GM12875 (cell line): Measurements from ENCODE around the gene ACAP3.

ENCODE experiments used
- H3K4me3 ChIP-seq: one replicate; pipeline ENCODE4 v1.5.1; 2011; ENCODE audit warnings: low read depth, low read length, control low read depth
- TF ChIP-seq, protein P1 (sequence below): IDR thresholded peaks from 2 replicates; pipeline ENCODE4 v1.5.1; 2011; ENCODE audit warnings: low read depth, mild to moderate bottlenecking, control low read depth, inconsistent platforms, low read length, moderate library complexity, borderline replicate concordance; ENCODE audit not compliant: insufficient read depth

The ACAP3 gene

GRCh38 chr1:1302006-1302430, 5.7 kb downstream of the ACAP3 start:
- H3K4me3 ChIP-seq: no peak overlapping the region
- TF ChIP-seq, protein P1, sequence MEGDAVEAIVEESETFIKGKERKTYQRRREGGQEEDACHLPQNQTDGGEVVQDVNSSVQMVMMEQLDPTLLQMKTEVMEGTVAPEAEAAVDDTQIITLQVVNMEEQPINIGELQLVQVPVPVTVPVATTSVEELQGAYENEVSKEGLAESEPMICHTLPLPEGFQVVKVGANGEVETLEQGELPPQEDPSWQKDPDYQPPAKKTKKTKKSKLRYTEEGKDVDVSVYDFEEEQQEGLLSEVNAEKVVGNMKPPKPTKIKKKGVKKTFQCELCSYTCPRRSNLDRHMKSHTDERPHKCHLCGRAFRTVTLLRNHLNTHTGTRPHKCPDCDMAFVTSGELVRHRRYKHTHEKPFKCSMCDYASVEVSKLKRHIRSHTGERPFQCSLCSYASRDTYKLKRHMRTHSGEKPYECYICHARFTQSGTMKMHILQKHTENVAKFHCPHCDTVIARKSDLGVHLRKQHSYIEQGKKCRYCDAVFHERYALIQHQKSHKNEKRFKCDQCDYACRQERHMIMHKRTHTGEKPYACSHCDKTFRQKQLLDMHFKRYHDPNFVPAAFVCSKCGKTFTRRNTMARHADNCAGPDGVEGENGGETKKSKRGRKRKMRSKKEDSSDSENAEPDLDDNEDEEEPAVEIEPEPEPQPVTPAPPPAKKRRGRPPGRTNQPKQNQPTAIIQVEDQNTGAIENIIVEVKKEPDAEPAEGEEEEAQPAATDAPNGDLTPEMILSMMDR: peak; percentile 63

- TF ChIP-seq, protein P1: no peak
- no peak overlapping the region for H3K4me3 ChIP-seq
Measured at GRCh38 chr1:1300352-1300739, 7.4 kb downstream of the ACAP3 start.

DNA sequence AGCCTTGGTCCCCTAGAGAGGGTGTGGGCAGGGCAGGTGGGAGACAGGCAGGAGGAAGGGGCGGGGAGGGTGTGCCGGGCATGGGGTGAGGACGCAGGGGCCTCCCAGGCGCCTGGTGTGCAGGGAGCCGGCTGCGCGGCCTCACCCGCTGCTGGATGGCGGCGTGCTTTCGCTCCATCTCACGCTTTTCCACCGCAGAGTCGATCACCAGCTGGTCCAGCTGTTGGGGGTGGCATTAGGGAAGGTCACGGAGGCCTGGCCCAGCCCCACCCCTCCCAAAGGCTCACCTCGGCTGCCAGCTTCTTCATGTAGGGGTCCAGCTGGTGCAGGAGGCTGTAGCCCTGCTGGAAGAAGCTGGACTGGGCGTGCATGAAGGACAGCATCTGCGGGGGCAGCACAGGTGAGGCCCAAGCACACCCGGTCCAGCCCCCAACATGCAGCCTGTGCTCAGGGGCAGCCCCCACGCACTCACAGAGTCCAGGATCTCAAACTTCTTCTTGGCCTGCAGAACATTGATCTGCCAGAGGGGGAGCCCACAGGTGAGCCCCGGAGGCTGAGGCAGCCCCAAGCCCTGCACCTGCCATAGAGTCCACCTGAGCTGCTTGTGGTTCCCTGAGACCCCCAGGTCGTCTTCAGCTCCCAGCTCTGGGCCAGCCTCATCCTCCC, 7.9 kb downstream of the ACAP3 start:
- TF ChIP-seq, protein P1: peak; percentile 80
- no peak overlapping the region for H3K4me3 ChIP-seq

GRCh38 chr1:1298861-1299685, 8.7 kb downstream of the ACAP3 start:
- H3K4me3 ChIP-seq: no peak overlapping the region
- TF ChIP-seq, protein P1: no peak

DNA sequence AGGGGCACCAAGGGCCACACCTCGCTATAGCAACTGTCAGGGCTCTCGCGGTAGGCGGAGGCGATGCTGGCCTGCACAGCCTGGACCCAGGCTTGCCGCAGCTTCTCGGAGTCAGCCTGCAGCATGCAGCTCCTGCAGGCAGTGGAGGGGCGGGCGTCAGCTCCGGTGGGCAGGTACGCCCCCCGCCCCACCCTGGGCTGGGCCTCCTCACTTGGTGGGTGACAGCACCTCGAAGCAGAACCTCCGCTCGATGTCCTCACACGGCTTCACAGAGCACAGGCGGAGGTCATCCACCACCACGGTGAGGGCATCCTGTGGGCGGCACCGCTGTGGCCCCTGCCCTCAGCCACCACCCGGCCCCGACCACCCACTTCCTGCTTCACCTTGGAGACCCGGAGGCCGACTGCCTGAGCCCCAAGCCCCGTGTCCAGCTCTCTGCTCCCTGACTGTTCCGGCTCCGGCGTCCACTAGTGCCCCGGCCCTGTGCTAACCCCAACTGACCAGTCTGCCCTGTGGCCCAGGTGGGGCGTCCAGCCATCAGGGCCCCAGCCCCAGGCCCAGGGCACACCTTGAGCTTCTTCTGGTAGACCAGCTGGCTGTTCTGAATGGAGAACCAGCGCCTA, 9.8 kb downstream of the ACAP3 start:
- TF ChIP-seq, protein P1: no peak
- H3K4me3 ChIP-seq: no peak overlapping the region

GRCh38 chr1:1296070-1297061, 11.4 kb downstream of the ACAP3 start:
- no peak overlapping the region for H3K4me3 ChIP-seq
- TF ChIP-seq, protein P1: no peak
